Measurements from ENCODE around the gene MUC20.
A peak's percentile ranks its signal among the peaks of the same experiment; 100 is the strongest.
"Not testable (repeated sequence)": the region's sequence is repeated elsewhere in the genome, so short reads cannot be mapped to it uniquely, and the experiment has no call there.

DNA sequence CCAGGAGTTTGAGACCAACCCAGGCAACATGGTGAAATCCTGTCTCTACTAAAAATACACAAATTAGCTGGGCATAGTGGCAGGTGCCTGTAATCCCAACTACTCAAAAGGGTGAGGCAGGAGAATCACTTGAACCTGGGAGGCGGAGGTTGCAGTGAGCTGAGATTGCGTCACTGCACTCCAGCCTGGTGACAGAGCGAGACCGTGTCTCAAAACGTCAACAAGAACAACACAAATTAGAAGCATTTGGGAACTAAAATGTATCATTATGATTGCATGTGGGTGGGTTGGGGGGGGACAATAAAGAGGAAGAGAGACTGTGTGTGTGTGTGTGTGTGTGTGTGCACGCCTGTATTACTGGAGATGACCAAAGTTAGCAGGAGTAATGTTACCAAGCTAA is 17.0 kb downstream of the MUC20 start:
- TF ChIP-seq, protein P1, sequence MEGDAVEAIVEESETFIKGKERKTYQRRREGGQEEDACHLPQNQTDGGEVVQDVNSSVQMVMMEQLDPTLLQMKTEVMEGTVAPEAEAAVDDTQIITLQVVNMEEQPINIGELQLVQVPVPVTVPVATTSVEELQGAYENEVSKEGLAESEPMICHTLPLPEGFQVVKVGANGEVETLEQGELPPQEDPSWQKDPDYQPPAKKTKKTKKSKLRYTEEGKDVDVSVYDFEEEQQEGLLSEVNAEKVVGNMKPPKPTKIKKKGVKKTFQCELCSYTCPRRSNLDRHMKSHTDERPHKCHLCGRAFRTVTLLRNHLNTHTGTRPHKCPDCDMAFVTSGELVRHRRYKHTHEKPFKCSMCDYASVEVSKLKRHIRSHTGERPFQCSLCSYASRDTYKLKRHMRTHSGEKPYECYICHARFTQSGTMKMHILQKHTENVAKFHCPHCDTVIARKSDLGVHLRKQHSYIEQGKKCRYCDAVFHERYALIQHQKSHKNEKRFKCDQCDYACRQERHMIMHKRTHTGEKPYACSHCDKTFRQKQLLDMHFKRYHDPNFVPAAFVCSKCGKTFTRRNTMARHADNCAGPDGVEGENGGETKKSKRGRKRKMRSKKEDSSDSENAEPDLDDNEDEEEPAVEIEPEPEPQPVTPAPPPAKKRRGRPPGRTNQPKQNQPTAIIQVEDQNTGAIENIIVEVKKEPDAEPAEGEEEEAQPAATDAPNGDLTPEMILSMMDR (IDR thresholded peaks at IDR 0.05) = not testable (repeated sequence)
- TF ChIP-seq POLR2AphosphoS5 (IDR thresholded peaks at IDR 0.05) (peak in 1 of 2 donors; percentile 46), EP300 (IDR thresholded peaks at IDR 0.05) (peak in 1 of 4 donors; percentile 69)
- TF ChIP-seq POLR2A (IDR thresholded peaks at IDR 0.05) = not testable (repeated sequence)
